GM21381 (cell line): ENCODE measurements around the gene GFER.
A peak's percentile ranks its signal among the peaks of the same experiment; 100 is the strongest.
"Not testable (repeated sequence)": the region's sequence is repeated elsewhere in the genome, so short reads cannot be mapped to it uniquely, and the experiment has no call there.

Experiments
- ATAC-seq: cut with Tn5 transposase; IDR thresholded peaks from one replicate; pipeline ENCODE4 v1.9.1; 2021; ENCODE audit warnings: mild to moderate bottlenecking, moderate library complexity; ENCODE audit not compliant: unreplicated experiment

The GFER gene

GRCh38 chr16:1983544-1984346 lies at the start of gene GFER:
GFER (plus strand) TSS chr16:1984193; CDS start chr16:1984219, 26 bp downstream.
- peak; percentile 82 for ATAC-seq

- no peak for ATAC-seq
Measured at GRCh38 chr16:1936945-1937479, 47.0 kb upstream of the GFER start.

GRCh38 chr16:1938316-1938715 lies 45.7 kb upstream of the GFER start:
- ATAC-seq: no peak

DNA sequence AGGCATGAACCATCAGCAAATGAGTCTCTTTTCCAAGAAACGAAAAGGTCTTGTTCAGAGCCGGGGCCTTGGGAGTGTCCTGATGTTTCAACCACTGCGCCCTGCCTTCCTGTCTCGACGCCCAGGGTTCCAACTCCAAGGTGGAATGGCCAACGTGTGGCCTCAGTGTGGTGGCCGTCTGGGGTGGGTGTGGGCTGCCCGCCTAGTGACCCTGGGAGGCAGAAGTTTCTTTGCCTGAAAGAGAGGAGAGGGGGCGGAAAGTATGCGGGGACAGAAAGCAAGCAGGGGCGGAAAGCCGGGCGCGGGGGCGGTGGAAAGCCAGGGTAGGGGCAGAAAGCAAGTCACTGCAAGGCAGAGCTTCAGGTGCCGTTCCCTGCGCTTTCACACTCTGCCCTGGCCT lies 45.1 kb upstream of the GFER start:
- ATAC-seq: no peak

DNA sequence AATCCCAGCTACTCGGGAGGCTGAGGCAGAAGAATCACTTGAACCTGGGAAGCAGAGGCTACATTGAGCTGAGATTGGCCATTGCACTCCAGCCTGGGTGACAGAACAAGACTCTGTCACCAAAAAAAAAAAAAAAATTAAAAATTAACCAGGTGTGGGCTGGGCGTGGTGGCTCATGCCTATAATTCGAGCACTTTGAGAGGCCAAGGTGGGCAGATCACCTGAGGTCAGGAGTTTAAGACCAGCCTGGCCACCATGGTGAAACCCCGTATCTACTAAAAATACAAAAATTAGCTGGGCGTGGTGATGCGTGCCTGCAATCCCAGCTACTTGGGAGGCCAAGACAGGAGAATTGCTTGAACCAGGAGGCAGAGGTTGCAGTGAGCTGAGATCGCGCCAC lies 44.2 kb upstream of the GFER start:
- not testable (repeated sequence) for ATAC-seq

- no peak for ATAC-seq
Measured at GRCh38 chr16:1940273-1941161, 43.5 kb upstream of the GFER start.

- no peak for ATAC-seq
Measured at GRCh38 chr16:1941162-1942046, 42.6 kb upstream of the GFER start.

GRCh38 chr16:1942047-1942809 lies 41.8 kb upstream of the GFER start:
- ATAC-seq: no peak

GRCh38 chr16:1942810-1943726 lies 40.9 kb upstream of the GFER start, which contains the start of gene MSRB1:
MSRB1 (minus strand) TSS chr16:1943199; CDS start chr16:1943156, 43 bp downstream.
- peak; percentile 91 for ATAC-seq

- no peak for ATAC-seq
Measured at GRCh38 chr16:1944612-1945199, 39.3 kb upstream of the GFER start.

- ATAC-seq: no peak
Measured at GRCh38 chr16:1945559-1946391, 38.2 kb upstream of the GFER start.

GRCh38 chr16:1946495-1947368 lies 37.3 kb upstream of the GFER start:
- no peak for ATAC-seq

DNA sequence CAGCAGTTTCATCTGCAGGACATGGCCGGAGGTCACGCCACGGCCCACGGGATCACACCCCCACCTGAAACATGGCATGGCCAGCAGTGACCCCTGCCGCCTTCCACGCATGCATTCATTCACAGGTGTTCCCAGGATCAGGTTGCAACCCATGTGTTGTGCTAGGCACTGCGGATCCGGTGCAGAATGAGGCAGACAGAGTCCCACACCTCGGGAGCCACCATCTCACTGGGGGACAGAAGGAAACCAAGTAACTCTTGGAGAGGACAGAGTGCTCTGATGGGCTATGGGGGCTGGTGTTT lies 36.7 kb upstream of the GFER start:
- ATAC-seq: no peak

- no peak for ATAC-seq
Measured at GRCh38 chr16:1949507-1949906, 34.5 kb upstream of the GFER start.

DNA sequence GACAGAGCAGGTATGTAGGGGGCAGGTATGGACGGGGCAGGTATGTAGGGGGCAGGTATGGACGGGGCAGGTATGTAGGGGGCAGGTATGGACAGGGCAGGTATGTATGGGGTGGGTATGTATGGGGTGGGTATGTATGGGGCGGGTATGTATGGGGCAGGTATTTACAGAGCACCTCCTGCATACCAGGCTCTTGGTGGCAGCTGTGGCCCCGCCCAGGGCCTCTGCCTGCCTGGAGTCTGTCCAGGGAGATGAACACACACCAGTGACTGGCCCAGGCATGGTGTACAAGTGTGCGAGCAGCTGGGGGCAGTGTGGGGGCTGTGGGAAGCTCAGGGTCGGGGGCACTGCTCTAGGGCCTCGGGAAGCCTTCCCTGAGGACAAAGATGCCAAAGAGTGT lies 33.9 kb upstream of the GFER start:
- ATAC-seq: no peak

GRCh38 chr16:1950559-1950958 lies 33.4 kb upstream of the GFER start:
- no peak for ATAC-seq

GRCh38 chr16:1953734-1954133 lies 30.3 kb upstream of the GFER start:
- ATAC-seq: no peak
